Limb (tissue), 2 donors: ENCODE measurements around the gene KAZN.
A peak's percentile ranks its signal among the peaks of the same experiment; 100 is the strongest.
"Not testable (repeated sequence)": the region's sequence is repeated elsewhere in the genome, so short reads cannot be mapped to it uniquely, and the experiment has no call there.

ENCODE experiments used
- DNase-seq, 2 donors: peaks; one replicate each; pipeline ENCODE4 v3.0.0-alpha.2; 2016; ENCODE audit errors: extremely low spot score in 2 of 2

The KAZN gene

DNA sequence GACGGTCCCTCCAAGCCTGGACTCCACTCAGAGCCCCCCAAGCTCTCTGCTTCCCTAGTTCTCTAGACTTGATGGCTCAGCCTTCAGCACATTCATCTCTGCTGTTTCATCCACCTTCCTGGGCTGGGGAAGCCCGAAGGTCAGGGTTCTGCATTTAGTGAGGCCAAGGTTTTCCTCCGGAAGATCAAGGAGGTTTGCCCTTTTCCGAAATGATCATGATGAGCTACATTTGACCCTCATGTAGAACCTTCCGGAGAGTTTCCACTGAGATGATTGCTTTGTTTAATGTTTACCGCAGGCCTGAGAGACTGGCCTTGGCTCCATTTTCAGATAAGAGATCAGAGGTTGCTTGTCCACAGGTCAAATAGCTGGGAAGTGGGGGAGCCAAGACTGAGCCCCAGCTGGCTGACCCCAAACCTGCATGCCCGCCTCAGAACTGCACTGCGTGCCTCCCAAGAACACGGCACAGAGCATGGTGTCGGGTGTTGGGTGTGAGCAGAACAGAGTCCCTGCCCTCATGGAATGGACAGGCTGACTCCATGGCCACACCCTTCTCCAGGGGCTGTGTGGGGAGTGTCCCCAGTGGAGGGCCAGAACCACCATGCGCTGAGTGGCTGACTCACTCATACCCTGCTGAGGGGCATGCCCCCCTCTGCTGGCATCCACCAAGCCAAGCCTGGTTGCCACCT is 354.3 kb downstream of the KAZN start:
- no peak for DNase-seq

DNA sequence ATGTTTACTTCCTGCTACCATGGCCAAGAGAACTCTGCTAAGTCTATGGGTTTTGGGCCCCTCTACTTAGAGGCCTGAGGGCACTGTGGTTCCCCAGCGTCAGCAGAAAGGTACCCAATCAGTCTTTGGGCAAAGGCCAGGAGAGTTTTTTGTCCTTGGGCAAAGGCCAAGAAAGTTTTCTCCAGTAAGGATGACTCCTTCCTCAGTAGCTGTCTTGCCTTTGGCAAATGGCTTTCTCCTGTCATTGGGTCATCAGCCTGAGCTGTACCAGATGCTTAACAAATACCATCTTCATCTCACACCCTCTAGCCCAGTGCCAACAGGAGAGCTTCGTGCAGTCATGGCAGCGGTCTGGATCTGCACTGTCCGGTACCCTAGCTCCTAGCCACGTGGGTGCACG is 355.7 kb downstream of the KAZN start:
- DNase-seq, result no peak

DNA sequence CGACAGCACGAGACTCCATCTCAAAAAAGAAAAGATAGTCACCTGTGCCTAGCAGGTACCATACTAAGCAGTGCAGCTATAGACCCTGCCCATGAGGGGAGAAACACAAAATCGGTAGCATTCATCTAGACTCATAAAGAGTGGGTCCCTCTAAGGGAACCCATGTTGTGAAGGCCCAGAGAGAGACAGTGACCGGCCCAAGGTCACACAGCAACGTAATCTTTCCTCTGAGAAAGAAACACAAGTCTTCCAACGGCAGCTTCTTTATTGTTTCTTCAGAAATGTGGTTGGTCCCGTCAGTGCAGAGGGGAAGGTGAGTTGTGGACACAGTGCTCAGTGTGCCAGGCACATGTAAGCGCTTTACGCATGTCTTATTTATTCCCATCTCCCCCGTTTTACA is 356.4 kb downstream of the KAZN start:
- DNase-seq, result no peak

DNA sequence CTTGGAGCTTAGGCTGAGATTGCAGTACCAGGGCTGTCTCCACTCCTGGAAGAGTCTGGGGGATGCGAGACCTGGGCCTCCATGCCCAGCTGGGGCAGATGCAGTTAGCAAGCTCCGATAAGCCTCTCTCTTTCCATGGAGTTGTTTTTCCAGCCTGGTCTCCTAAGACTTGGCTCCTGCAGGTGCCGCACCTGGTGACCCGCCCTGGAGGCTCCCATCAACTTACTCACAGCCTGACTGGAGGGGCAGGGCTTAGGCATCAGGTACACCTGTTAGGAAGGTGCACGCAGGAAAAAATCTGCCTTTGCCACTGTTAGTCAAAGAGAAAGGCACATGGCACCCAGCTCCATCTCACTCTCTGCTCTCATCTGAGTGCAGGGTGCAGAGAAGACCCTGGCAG is 356.9 kb downstream of the KAZN start:
- no peak for DNase-seq

DNA sequence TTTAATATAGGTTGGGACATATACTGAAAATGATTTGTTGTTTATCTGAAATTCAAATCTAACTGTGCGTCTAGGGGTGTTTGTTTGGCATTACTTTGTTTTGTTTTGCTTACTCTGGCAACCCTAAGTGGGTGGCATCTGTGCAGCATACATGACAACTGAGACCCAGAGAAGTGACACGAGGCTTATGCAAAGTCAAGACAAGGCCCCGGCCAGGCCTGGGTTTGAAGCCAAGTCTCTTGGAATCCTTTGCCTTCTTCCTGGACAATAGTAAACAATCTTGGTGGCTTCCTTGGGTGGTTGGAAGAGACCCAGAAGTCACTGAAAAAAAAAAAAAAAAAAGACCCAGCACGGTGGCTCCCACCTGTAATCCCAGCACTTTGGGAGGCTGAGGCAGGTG is 357.5 kb downstream of the KAZN start:
- DNase-seq, result no peak

DNA sequence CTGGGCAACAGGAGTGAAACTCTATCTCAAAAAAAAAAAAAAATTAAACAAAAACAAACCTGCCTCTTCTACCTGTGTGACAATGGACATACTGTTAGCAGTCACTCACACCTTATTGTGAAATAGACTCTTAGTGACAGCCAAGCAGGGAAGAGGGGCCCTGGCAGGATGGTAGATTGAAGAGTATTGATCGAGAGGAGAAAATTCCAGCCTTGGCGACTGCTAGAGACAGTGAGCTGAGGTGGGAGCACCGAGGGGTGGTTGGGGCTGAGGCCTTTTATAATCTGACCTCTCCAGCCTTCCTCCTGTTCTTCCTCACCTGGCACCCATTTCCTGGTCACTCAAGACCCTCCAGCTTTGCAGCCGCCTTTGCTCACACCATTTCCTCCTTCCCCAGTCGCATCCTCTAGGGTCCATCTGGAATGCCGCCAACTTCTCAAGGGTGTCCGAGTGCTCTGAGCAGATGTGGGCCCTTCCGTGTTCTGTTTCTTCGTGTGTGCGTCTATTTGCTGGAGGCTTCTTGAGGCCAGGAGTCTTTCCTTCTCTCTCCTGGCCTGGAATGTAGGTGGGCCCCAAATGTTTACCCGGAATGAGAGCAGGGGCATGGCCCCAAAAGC is 358.2 kb downstream of the KAZN start:
- DNase-seq, result no peak

DNA sequence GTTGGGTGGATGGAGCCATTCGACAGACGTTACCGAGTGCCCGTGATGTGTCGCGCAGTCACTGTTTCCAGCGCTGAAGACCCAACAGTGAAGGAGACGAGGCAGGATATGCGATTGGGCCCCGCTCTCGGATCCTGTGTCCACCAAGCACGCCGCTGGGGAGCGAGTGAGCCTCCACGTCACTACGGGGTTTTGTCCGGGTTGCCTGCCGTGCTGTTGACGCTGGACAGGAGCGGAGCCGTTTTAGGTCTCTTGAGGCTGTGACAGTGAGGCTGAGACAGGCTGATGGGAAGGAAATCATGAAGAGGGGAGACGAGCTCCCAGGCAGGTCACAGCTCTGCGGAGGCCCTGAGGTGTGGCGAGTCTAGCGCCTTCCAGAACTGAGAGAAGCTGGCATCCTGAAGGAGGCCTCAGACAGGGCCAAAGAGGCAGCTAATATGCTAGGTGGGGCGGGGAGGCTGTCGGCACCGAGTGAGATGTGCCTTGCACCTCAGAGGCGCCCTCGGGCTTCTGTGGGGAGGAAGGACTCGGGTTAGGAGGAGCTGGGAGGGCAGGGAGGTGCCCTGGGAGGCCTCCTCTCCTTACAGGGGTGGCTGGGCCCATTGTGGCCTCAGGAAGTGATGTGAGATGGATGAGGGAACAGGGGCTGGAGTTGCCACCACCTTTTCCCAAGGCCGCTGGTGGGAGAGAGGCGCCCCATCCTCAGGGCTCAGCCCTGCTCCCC is 359.1 kb downstream of the KAZN start:
- no peak for DNase-seq

DNA sequence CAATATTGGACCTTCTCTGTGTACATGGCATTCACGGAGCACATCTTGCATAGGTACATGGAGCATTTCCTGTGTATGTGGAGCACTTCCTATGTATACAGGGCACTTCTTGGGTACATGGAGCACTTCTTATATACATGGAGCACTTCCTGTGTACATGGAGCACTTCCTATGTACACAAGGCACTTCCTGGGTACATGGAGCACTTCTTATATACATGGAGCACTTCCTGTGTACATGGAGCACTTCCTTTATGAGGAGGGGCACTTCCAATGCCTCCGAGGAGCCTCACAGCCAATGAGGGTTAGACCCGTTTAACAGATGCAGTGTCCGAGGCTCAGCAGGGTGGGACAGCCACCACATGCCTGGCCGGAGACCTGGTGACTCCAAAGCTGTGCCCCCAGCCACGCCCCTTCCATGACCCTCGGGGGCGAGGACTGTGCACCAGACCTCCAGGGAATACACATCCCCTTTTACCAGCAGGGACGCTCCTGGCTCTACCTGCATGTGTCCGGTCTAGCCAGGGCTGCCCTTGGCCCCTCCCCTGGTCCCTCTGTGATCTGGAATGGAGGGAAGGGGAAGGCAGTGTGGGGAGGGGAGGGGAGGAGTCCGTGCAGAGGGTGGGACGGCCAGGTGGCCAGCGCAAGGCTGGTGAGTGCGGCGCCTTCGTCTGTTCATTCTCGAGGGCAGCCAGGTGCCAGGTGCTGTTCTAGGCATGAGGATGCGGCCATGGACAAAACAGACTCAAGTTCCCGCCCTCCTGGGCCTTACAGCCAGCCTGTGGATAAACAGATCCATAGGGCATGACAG is 360.0 kb downstream of the KAZN start:
- no peak for DNase-seq

DNA sequence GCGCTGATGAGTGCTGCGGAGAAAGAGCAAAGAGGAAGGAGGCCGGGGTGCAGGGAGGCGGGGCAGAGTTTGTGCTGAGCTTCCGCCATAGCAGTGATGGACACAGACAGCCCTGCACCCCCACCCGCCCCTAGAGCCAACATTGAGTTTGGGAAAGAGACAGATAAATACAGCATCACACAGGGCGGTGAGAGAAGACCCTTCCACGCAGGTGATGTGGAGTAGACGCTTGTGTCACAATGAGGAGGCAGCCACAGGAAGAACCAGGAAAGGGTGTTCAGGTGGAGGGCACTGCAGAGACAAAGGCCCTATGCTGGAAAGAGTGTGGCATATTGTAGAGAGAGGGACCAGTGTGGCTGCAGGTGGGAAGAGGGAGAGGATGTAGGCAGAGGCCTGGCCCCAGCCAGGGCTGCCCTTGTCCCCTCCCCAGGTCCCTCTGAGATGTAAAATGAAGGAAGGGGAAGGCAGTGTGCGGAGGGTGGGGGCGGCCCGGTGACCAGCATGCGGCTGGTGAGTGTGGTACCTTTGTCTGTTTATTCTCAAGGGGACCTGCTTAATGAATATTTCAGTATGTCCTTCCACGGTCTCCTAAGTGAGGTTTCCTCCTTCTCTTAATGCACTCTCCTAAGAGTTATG is 360.7 kb downstream of the KAZN start:
- no peak for DNase-seq

DNA sequence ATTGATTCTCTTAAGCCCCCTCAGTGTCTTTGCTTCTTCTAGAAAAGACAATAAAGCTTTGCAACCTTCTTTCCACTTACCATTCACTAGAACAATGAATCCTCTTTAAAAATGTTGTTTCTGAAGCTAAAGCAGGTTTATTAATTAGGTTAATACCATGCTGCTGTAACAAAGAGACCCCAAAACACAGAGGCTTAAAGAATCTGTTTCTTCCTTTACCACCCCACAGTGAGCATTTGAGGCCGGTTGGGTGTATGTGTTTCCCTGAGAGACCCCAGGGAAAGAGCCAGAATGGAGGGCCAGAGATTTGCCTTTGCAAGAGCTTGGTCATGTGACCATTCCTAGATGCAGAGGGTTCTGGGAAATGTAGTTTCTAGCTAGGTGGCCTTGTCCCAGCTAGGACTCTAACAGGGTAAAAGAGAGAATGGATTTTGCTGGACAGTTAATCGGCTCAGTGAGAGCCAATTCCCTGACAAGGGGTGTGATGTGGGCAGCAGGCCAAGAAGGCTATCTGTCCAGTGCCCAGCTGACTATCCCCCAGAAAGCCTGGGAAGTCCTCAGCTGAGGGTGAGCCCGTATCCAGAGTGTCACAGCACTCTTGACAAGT is 363.3 kb downstream of the KAZN start:
- DNase-seq, result no peak

DNA sequence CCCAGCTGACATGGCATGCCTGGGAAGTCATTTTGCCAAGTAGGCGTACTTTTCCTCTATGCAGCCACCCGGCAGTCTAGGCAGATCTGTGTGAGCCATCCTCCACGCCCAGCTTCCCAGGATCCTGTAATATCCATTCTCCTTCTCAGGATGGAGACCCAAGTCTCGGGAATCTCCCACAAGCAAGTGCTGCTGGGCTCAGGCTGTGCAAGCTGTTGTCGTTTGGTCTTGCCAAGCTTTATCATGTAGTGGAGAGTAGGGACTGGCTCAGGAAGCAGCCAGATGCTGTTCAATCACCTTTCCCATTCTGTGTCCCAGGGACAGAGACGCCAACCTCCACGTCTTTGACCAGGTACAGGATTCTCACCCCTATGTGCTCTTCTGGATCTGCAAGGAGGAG is 363.9 kb downstream of the KAZN start:
- DNase-seq, result no peak

DNA sequence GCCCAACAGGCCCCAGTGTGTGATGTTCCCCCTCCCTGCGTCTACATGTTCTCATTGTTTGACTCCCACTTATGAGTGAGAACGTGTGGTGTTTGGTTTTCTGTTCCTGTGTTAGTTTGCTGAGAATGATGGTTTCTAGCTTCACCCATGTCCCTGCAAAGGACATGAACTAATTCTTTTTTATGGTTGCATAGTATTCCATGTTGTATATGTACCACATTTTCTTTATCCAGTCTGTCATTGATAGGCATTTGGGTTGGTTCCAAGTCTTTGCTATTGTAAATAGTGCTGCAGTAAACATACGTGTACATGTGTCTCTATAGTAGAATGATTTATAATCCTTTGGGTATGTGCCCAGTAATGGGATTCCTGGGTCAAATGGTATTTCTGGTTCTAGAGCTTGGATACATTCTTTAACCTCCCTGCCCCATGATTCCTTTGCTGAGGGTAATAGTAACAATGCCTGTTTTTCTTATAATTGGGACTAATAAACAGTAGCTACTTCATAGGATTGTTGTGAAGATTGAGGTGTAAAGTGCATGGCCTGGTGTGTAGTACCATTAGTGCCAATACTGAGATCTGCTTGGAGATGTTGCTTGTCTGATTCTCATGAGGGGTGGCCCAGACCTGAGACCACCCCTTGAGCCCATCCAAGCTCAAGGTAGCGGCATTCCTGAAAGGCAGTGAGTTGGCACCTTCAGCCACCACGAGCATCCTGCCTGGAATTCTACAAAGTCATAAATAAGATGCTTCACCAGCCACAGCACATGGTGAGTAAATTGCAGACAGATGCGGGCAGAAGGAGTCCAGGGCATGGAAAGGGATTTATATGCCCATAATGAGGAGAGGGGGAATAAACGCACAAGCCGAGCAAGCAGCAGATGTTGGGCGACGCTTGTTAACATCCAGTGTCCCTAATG is 365.6 kb downstream of the KAZN start:
- DNase-seq, result not testable (repeated sequence)

DNA sequence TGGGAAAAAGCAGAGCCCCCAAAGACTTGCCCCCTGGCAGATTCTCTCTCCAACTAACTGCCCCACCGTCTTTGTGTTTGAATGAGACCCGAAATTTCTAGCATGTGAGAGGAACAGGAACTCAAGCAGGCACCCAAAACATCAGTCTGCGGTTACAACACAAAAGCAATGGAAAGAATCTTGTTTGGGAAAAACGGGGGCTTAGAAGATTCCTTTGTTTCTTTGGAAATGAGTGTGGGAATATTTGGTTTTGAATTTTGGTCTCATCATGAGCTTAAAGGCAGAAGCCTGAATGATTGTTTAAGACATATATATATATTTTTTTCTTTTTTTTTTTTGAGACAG is 366.2 kb downstream of the KAZN start:
- no peak for DNase-seq

DNA sequence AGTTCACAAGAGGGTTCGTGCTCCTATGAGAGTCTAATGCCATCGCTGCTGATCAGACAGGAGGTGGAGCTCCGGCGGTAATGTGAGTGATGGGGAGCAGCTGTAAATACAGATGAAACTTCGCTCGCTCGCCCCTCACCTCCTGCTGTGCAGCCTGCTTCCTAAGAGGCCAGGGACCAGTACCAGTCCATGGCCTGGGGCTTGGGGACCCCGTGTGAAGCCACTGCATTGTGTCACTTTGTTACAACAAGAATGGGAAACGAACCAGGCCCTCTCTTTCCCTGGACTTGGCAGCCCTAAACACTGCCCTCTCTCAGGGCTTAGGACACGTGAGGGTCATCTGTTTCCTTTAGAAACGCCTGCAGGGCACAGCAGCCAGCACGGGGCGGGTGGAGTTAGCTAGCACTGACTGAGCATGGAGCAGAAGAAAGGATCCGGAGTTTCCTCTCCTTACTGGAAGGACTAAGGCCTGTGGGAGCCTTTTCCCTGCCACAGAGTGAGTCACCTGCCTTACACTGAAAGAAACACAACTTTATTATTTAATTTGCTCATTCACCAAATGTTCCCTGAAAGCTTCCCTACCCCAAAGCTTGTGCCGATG is 369.9 kb downstream of the KAZN start:
- DNase-seq, result peak in 1 of 2 donors; percentile 55

DNA sequence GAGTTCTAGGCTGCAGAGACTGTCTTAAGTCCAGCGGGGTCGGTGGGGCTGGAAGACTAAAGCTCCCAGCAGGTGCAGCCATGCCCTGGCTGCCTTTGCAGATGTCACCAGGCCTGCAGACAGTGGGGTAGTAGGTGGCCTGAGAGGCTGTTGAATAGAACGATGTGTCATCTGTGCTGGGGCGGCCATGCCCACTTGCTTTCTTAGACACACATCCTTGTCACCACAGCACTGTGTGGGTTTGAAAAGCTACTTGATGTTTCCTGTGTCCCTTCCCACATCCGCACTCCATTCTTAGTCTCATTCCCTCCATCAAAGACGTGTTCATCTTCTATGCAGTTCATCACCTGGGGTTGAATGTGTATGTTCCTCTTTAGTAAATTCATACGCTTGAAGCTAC is 370.5 kb downstream of the KAZN start:
- DNase-seq, result no peak

DNA sequence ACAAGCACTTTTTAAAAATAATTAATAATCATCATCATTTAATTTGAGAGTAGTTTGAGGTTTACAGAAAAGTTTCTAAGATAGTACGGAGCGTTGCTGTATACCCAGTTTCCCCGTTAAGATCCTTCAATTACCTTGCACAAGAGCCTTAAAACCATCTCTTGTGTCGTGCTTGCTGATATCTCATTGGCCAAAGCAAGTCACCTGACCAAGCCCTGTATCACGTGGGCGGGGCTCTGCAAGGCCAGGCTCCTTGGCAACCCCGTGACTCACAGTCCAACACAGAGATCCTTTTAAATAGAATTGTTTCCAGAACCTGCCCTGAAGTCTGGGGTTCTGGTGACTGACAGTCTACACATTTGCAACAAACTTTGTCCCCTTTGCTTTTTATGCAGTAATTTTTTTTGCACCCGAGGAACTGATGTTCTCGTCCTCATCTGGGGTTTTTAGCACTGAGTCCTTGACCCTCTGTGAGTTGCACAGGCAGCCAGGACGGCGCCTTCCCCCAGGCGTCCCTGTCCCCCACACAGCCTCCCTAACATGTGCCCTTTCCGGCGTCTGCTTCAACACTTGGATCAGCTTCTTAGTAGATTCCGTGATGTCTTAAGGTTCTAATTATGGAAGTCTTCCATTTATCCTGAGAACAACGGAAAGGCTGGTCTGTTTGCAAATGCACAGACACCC is 371.8 kb downstream of the KAZN start:
- no peak for DNase-seq

DNA sequence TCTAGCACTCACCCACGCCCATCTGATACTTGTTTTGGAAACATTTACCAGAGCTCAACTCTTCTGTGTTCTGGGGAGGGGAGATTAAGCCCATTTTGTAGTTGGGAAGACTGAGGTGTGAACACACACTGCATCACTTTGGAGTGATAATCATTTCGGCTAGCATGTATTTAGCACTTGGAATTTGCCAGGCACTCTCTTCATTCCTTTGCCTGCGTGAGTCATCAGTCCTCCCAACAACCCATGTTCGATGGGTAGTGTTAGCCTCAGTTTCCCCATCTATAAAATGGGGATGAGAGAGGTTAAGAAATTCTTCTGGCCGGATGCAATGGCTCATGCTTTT is 372.3 kb downstream of the KAZN start:
- DNase-seq, result no peak

DNA sequence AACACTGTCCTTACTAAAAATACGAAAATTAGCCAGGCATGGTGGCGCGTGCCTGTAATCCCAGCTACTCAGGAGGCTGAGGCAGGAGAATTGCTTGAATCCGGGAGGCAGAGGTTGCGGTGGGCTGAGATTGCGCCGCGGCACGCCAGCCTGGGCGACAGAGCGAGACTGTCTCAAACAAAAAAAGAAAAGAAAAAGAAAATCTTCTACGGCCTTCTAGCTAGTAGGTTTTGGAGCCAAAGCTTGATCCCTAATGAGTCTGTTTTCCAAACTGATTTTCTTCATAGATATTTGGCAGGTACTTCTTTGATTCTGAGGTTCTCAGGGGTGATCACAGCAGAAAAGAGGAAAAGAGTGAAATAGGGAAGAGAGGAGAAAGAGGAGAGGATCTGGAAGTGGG is 372.7 kb downstream of the KAZN start:
- no peak for DNase-seq

DNA sequence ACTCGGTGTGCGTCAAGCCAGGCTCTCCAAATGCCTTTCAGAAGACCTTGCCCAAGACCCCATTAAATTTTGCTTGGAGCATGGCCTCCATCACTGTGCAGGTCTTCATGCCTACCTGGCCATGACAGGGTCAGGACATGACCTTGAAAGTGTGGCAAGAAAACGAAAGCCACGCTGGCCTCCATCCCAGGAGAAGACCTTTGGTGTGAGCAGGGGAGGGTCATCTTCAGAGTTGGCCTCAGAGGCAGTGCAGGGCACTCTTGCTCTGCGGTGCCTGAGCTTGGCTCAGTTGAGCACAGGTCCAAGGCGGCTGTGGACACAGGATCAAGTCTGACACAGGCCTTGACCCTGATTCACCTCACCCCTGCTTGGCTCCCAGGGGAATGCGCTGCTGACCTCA is 373.6 kb downstream of the KAZN start:
- no peak for DNase-seq
